PC-3 (cell line): ENCODE data around the gene IL1RAPL1.

Experiments
- EZH2 ChIP-seq: fragments of 300-600 bp; sonication (generic); IDR thresholded peaks from one replicate; pipeline ENCODE4 v1.6.1; 2017; ENCODE audit warnings: antibody characterized with exemption, mild to moderate bottlenecking, low read length; ENCODE audit not compliant: unreplicated experiment
- TF ChIP-seq, protein P1 (sequence below): fragments of 300-600 bp; sonication (generic); conservative IDR thresholded peaks from 2 replicates; pipeline ENCODE4 v1.5.1; 2017; ENCODE audit warnings: antibody characterized with exemption, low read depth, mild to moderate bottlenecking, low read length

DNA sequence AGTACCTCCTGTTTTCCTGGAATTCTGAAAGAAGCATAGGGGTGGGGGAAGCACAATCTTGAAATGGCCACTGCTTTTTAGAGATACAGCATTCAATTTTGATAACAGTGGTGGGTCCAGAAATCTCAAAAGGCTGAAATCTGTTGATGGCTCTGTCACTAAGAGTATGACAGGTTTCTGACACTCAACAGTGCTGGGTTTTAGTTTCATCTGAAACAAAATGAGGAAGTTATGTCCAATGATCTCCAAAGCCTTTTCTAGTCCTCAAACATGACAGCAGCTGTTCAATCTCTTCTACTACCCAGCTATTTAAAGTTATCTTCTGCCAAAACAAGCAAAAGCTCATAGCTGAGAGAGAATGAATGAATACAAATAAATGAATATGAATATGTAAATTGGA is 110.5 kb downstream of the IL1RAPL1 start:
- TF ChIP-seq, protein P1, sequence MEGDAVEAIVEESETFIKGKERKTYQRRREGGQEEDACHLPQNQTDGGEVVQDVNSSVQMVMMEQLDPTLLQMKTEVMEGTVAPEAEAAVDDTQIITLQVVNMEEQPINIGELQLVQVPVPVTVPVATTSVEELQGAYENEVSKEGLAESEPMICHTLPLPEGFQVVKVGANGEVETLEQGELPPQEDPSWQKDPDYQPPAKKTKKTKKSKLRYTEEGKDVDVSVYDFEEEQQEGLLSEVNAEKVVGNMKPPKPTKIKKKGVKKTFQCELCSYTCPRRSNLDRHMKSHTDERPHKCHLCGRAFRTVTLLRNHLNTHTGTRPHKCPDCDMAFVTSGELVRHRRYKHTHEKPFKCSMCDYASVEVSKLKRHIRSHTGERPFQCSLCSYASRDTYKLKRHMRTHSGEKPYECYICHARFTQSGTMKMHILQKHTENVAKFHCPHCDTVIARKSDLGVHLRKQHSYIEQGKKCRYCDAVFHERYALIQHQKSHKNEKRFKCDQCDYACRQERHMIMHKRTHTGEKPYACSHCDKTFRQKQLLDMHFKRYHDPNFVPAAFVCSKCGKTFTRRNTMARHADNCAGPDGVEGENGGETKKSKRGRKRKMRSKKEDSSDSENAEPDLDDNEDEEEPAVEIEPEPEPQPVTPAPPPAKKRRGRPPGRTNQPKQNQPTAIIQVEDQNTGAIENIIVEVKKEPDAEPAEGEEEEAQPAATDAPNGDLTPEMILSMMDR, result no peak
- TF ChIP-seq EZH2, result no peak
